HepG2 (cell line): ENCODE measurements around the gene DYNC2I2. TPM values are rescaled to one million over a fixed set of nuclear protein-coding genes. Genes with fewer than 3 reads are reported as not detected.

ENCODE experiments used
- DDIT3 ChIP-seq: sonication (generic); formaldehyde crosslinking; IDR thresholded peaks from 2 replicates; pipeline ENCODE4 v1.4.0; 2020; ENCODE audit warnings: mild to moderate bottlenecking, missing genetic modification reagents
- FOXK2 ChIP-seq: fragments of 450-650 bp; IDR thresholded peaks from 2 replicates; pipeline ENCODE4 v1.6.1; 2016
- HNRNPLL ChIP-seq: fragments of 200-400 bp; formaldehyde crosslinking; IDR thresholded peaks from 2 replicates; pipeline ENCODE4 v1.6.1; 2017; ENCODE audit warnings: mild to moderate bottlenecking, low read depth, low read length; ENCODE audit not compliant: poor library complexity, severe bottlenecking
- IRX3 ChIP-seq: sonication (generic); formaldehyde crosslinking; IDR thresholded peaks from 2 replicates; pipeline ENCODE4 v1.8.1; 2023; ENCODE audit warnings: mild to moderate bottlenecking, low read depth, missing genetic modification reagents, borderline replicate concordance
- NFE2 ChIP-seq: sonication (generic); formaldehyde crosslinking; IDR thresholded peaks from 2 replicates; pipeline ENCODE4 v1.4.0; 2020; ENCODE audit warnings: missing genetic modification reagents
- NR2F1 ChIP-seq, 2 experiments: fragments of 450-650 bp in 1 of 2; formaldehyde crosslinking in 1 of 2; IDR thresholded peaks; 2 replicates each; pipeline versions ENCODE4 v1.5.0 to v1.6.1; 2016 to 2020; ENCODE audit warnings: mild to moderate bottlenecking in 1 of 2, missing compliant biosample characterization in 1 of 2, missing genetic modification reagents in 1 of 2, moderate library complexity in 1 of 2
- TCF12 ChIP-seq, 2 experiments: fragments of 450-650 bp in 1 of 2; sonication (generic) in 1 of 2; formaldehyde crosslinking in 1 of 2; IDR thresholded peaks; 2 replicates each; pipeline versions ENCODE4 v1.6.1 to v1.8.0; 2017 to 2022; ENCODE audit warnings: antibody characterized with exemption in 1 of 2, mild to moderate bottlenecking in 1 of 2, missing genetic modification reagents in 1 of 2, moderate library complexity in 1 of 2
- TFDP1 ChIP-seq: IDR thresholded peaks from 2 replicates; pipeline ENCODE4 v1.6.1; 2016; ENCODE audit warnings: missing compliant biosample characterization, missing genetic modification reagents, borderline replicate concordance
- ZBTB14 ChIP-seq: sonication (generic); formaldehyde crosslinking; IDR thresholded peaks from 2 replicates; pipeline ENCODE4 v1.4.0; 2020; ENCODE audit warnings: missing genetic modification reagents
- ZBTB2 ChIP-seq: sonication (generic); formaldehyde crosslinking; IDR thresholded peaks from 2 replicates; pipeline ENCODE4 v1.8.0; 2022; ENCODE audit warnings: low read depth, missing genetic modification reagents
- ZC3H13 ChIP-seq: sonication (generic); formaldehyde crosslinking; IDR thresholded peaks from 2 replicates; pipeline ENCODE4 v1.8.1; 2023; ENCODE audit warnings: mild to moderate bottlenecking, missing genetic modification reagents, moderate library complexity
- ZNF180 ChIP-seq: sonication (generic); formaldehyde crosslinking; IDR thresholded peaks from 2 replicates; pipeline ENCODE4 v1.4.0; 2020; ENCODE audit warnings: low read depth, missing genetic modification reagents, borderline replicate concordance
- ZNF431 ChIP-seq: sonication (generic); formaldehyde crosslinking; IDR thresholded peaks from 2 replicates; pipeline ENCODE4 v1.9.0; 2022; ENCODE audit warnings: missing genetic modification reagents, low read depth, mild to moderate bottlenecking, borderline replicate concordance
- polyA plus RNA-seq, 8 experiments: library from polyadenylated mRNA; depleted of rRNA in 3 of 8; stranded (reverse) in 7 of 8; unstranded in 1 of 8; fragments of >200 nt; fragmentation: Illumina TruSeq in 4 of 8; extraction: Trizol in 4 of 8; gene quantifications; 2 replicates each; pipeline versions ENCODE4 v1.2.1 to v1.2.3, GENCODE V29; 2011 to 2016; ENCODE audit warnings: low read depth in 4 of 8, missing spikeins in 1 of 8, mixed read lengths in 1 of 8; ENCODE audit not compliant: insufficient read depth in 1 of 8
- total RNA-seq, 5 experiments: library from RNA; depleted of rRNA; stranded (reverse); fragments of >200 nt; fragmentation: Illumina TruSeq; extraction: Trizol; gene quantifications; 2 replicates each; pipeline ENCODE4 v1.2.3, GENCODE V29; 2016; ENCODE audit warnings: low read depth in 1 of 5
- TF ChIP-seq, protein P1 (sequence below): sonication (generic); formaldehyde crosslinking; IDR thresholded peaks from 2 replicates; pipeline ENCODE4 v1.9.0; 2021; ENCODE audit warnings: missing genetic modification reagents, mild to moderate bottlenecking, borderline replicate concordance
- TF ChIP-seq, protein P2 (sequence below): sonication (generic); formaldehyde crosslinking; IDR thresholded peaks from 2 replicates; pipeline ENCODE4 v1.9.0; 2022; ENCODE audit warnings: missing genetic modification reagents, mild to moderate bottlenecking, borderline replicate concordance
- TF ChIP-seq, protein P3 (sequence below): sonication (generic); formaldehyde crosslinking; IDR thresholded peaks from 2 replicates; pipeline ENCODE4 v1.5.0; 2020; ENCODE audit warnings: missing genetic modification reagents

Gene DYNC2I2
- total and polyA plus RNA-seq, 2 of the 13 experiments (the other 11 are each of a cell fraction or from before 2014, with no cell fraction given): 13.7 to 40.2 TPM

DNA sequence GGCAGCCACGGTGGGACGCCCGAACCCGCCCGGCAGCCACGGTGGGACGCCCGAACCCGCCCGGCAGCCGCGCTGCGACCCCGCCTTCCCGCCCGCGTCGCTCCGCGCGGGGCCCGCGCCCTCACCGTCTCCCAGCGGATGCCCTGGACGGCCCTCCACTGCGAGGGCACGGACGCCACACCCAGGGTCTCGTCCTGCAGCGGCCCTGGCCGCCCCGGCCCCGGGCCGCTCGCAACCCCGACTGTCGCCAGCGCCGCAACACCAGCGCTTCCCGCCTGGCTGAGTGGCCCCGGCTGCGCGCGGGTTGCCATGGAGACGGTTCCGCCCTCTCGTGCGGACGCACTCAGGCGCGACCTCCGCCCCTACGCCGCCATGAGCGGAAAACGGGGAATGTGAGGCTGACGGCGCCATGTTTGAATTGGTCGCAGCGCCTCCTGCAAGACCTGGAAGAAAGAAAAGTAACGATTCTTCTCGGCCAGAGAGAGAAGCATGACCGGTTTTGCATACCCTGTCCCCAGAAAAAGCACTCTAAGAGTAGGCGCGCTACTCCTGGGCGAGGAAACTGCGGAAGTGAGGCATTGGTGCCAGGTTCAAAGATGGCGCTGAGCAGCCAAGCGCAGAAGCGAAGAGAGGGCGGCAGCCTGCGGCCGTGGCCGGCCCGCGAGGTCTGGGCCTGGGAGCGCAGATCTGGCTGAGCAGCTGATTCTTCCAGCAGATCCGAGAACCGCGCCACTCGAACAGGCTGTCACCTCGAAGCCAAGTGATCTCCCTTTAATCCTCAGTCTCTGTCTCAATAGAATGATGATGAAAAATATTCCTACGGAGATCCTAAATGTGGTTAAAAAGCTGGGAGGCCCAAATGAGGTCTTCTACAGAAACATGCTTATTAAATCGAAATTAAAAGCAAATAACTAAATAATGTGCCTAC lies at the start of gene DYNC2I2 (continued):
- peak in 1 of 2 experiments; percentile 65; a peak in 1 of 4 replicates for TF ChIP-seq NR2F1 (CRISPR knock-in tag; IDR thresholded peaks at IDR 0.05)
- TF ChIP-seq FOXK2: no peak
- no peak for TF ChIP-seq NFE2 (CRISPR knock-in tag)
- TF ChIP-seq TCF12 (IDR thresholded peaks at IDR 0.05): no peak
- TF ChIP-seq TCF12 (CRISPR knock-in tag; IDR thresholded peaks at IDR 0.05): no peak
- TF ChIP-seq IRX3 (CRISPR knock-in tag): no peak; the same call in 1 of the 2 replicates
- TF ChIP-seq HNRNPLL: peak; percentile 91
- no peak for TF ChIP-seq DDIT3
- no peak for TF ChIP-seq ZNF180 (CRISPR knock-in tag)
- TF ChIP-seq, protein P1, sequence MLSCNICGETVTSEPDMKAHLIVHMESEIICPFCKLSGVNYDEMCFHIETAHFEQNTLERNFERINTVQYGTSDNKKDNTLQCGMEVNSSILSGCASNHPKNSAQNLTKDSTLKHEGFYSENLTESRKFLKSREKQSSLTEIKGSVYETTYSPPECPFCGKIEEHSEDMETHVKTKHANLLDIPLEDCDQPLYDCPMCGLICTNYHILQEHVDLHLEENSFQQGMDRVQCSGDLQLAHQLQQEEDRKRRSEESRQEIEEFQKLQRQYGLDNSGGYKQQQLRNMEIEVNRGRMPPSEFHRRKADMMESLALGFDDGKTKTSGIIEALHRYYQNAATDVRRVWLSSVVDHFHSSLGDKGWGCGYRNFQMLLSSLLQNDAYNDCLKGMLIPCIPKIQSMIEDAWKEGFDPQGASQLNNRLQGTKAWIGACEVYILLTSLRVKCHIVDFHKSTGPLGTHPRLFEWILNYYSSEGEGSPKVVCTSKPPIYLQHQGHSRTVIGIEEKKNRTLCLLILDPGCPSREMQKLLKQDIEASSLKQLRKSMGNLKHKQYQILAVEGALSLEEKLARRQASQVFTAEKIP (CRISPR knock-in tag): no peak
- TF ChIP-seq TFDP1 (CRISPR knock-in tag): peak; percentile 93
- TF ChIP-seq ZC3H13 (CRISPR knock-in tag): peak; percentile 79; the same call in 1 of the 2 replicates
- TF ChIP-seq ZNF431 (CRISPR knock-in tag): 0 out of 2 replicates have a peak, but pooled peaks have one; percentile 84
- TF ChIP-seq, protein P2, sequence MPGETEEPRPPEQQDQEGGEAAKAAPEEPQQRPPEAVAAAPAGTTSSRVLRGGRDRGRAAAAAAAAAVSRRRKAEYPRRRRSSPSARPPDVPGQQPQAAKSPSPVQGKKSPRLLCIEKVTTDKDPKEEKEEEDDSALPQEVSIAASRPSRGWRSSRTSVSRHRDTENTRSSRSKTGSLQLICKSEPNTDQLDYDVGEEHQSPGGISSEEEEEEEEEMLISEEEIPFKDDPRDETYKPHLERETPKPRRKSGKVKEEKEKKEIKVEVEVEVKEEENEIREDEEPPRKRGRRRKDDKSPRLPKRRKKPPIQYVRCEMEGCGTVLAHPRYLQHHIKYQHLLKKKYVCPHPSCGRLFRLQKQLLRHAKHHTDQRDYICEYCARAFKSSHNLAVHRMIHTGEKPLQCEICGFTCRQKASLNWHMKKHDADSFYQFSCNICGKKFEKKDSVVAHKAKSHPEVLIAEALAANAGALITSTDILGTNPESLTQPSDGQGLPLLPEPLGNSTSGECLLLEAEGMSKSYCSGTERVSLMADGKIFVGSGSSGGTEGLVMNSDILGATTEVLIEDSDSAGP (CRISPR knock-in tag): peak; percentile 93
- peak; percentile 59 for TF ChIP-seq ZBTB14
- TF ChIP-seq, protein P3, sequence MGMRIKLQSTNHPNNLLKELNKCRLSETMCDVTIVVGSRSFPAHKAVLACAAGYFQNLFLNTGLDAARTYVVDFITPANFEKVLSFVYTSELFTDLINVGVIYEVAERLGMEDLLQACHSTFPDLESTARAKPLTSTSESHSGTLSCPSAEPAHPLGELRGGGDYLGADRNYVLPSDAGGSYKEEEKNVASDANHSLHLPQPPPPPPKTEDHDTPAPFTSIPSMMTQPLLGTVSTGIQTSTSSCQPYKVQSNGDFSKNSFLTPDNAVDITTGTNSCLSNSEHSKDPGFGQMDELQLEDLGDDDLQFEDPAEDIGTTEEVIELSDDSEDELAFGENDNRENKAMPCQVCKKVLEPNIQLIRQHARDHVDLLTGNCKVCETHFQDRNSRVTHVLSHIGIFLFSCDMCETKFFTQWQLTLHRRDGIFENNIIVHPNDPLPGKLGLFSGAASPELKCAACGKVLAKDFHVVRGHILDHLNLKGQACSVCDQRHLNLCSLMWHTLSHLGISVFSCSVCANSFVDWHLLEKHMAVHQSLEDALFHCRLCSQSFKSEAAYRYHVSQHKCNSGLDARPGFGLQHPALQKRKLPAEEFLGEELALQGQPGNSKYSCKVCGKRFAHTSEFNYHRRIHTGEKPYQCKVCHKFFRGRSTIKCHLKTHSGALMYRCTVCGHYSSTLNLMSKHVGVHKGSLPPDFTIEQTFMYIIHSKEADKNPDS: no peak
- TF ChIP-seq ZBTB2: 0 out of 2 replicates have a peak, but pooled peaks have one; percentile 66
